OCI-M1 (cell line): ENCODE data around the gene FAM170B.

Experiments
- DNase-seq: peaks from one replicate; lab custom pipeline; 2025; lab: John Stamatoyannopoulos, UW

The FAM170B gene

GRCh38 chr10:49152037-49152436 is 18.2 kb upstream of the FAM170B start:
- no peak for DNase-seq

DNA sequence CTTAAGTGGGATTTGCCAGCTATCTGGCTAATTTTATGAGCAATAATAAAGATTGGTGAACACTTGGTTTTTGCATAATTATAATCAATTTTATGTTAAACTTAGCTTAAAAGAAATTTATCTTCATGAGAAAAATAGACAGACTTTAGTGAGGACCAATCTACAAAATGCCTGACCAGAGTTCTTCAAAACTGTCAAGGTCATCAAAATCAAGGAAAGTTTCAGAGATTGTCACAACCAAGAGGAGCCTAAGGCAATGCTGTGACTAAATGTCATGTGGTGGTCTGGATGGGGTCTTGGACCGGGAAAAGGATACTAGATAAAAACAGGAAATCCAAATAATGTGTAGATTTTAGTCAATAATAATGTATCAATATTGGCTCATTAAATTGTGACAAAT is 17.7 kb upstream of the FAM170B start:
- DNase-seq: no peak

DNA sequence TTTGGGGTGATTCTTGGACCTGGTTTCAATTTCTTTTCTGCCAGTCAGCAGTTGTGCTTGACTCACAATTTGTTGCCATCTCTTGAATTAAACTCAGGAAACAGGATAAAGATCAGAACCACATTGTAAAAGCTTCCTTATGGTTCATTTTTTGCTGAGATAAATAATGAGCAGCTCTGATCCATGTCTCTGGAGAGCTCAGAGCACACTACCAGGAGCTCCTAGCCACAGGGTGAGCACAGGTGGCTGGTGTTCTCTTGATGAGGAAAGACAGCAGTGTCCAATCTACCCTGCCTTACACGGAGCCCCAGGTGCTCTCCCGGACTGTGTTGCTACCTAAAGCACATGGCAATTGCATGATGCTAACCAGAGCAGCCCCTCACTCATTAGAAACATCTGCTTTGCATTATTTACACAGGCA is 17.2 kb upstream of the FAM170B start:
- DNase-seq: peak; percentile 8

DNA sequence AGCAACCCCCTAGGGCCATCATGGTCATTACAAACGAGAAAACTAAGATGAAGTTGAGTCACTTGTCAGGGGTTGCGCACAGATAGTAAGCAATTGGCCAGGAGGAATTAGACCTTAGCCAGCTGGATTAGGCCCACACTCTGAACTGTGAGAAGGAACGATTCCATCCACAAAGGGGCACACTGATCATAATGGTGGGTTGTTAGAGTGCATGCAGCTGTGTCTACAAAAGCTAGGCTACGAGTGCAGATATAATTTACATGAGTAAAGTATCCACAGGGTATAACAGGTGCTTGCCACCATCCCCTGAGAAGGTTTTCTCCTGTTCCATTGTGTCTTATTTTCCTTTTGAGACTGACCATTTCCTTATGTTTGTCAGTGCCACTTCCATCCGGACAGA is 16.6 kb upstream of the FAM170B start:
- no peak for DNase-seq

DNA sequence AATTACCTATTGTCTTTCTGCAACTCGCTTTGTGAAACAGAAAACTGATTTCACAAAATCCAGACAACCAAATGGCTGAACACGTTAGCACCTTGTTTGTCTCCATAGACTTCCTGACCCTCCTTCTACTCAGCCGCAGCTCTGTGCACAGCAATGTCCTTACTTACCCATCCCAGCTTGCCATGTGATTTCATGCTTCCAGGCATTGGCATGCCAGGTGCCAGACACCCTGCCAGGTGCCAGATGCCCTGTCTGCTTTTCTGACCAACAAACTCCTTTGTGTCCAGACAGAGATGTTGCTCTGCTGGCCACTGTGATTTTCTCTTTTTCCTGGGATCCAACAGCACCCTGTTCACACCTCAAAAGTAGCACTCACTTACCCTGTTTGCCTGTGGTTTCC is 16.1 kb upstream of the FAM170B start:
- DNase-seq: no peak

- no peak for DNase-seq
Measured at GRCh38 chr10:49144058-49144720, 10.4 kb upstream of the FAM170B start.

DNA sequence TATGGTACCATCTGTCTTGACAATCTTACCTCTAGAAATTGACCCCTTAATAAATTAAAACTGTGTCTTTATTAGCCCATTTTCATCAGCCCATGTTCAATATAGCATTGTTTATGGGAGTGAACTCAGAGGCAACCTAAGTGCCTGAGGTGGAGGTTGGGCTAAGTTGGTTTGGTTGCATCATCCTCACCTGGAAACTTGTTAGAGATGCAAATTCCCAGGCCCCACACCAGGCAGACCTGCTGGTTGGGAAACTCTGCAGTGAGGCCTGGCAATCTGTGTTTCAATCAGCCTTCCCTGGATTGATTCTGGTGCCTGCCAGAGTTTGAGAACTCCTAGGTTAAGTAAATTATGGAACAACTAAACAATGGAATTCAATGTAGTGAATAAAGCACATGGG is 9.4 kb upstream of the FAM170B start:
- no peak for DNase-seq

DNA sequence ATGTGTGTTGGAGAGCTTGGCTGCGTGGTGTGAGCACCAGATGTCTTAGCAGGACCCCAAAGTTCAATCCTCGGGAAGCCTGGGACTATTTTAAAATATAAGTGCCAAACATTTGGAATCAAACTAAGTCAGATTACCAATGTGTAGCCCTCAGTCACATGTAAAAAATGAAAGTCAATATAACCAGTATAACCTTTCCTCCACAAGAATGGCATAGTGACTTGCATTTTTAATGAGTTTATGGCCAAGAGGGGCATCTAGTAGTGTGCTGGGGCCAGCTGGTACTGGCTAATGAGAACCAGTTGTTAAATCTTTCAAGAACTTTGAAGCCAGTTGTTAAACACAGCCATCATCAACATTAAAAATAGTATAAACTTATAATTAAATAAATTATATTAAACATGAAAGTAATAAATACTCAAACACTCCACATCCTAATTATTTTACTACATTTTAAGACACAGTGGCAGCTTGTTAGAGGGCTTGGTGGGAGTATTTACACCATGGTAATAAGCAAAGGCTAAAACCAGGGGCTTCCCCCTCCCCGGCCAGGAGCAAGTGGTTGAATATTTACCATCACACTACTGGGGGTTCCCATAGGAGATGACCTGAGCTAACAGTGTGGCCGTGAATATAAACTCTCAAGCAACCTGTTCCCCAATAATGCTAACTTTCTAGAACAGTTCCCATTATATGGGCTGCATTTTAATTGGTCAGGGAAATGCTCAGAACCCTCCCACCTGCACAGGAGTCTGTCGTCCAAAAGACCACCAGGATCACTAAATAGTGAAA is 7.9 kb upstream of the FAM170B start:
- DNase-seq: peak; percentile 15

GRCh38 chr10:49140304-49141177 is 6.7 kb upstream of the FAM170B start:
- DNase-seq: no peak

DNA sequence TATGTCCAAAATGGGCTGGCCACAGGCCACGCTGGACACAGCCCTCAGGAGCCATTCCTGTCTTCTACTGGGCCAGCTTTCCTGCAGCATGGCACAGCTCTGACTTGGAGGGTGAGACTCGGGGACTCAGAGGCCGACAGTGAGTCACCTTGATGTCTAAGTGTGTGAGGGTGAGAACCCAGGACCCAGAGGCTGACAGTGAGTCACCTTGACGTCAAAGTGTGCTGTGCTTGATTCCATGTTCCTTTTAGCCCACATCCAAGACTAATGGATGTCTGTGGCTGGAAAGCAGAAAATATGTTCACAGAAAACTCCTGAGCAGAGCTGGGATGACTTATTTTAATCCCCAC is 6.0 kb upstream of the FAM170B start:
- DNase-seq: no peak

GRCh38 chr10:49139028-49139845 is 5.4 kb upstream of the FAM170B start:
- DNase-seq: peak; percentile 55

- DNase-seq: no peak
Measured at GRCh38 chr10:49138361-49138891, 4.6 kb upstream of the FAM170B start.

GRCh38 chr10:49136525-49136924 is 2.7 kb upstream of the FAM170B start:
- no peak for DNase-seq

DNA sequence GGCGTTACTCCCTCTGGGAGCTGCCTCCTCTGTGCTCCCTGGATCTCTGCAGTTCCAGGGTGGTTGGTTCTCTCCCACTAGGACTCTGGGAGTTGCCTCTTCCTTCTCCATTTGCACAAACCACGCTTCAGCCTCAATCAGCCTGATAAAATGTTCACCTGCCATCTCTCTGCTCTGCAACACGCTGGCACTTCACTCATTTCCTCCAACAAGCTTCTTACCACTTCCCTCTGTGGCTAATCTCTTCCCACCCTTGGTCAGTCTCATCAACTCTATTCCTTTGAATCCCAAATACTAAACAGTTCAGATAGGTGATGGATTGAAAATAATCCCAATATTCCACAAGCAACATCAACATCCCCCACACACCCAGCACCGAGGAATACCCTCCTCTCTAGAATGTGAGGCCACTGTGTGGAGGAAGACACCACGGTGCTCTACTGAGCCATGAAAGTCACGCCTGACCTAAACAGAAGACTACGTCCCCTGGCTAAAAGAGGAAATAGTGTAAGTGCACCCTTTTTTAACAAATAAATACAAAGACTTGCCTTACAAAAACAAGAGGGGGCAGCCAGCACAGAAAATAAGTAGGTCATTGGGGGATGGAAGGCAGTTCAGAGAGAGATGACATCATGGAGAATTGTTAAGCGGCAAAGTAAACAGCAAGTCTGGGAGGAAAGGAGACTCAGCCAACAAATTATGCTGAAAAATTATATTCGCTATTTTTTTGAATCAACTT is 1.9 kb upstream of the FAM170B start:
- DNase-seq: no peak

GRCh38 chr10:49134327-49134726 is 506 bp upstream of the FAM170B start:
- no peak for DNase-seq

DNA sequence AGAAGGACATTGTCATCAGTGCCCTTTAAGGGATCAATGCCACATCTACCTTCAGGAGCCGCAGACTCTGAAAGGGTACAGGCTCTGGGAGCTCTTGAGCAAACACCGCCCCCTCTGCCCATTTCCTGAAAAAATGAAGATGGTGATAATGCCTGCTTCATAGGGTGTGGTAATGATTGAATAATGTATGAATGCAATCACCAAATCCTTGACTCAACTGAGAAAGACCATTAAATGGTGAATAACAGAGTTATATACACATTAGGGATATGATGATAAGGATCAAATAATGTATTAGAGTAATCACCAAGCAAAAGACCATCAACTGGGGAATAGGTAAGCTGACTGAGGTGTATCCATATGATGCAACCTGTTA is 1.5 kb downstream of the FAM170B start:
- no peak for DNase-seq

GRCh38 chr10:49131507-49132361 is 2.1 kb downstream of the FAM170B start:
- no peak for DNase-seq

DNA sequence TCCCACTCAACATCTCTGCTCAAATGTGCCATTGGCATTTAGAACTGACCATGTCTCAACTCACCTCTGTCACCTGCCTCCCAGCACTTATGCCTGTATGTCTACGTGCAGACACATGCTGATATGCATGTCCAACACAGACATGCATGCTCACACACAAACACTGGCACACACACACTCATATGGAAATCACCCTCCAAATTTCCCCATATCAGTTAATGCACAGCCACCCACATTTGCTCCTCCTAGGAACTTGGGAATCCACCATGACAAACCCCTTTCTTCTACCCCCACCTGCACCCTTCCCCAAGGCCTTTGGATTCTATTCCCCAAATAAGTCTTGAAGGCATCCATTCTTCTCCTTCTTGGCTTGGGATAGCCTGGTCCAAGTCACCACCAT is 4.4 kb downstream of the FAM170B start:
- no peak for DNase-seq

DNA sequence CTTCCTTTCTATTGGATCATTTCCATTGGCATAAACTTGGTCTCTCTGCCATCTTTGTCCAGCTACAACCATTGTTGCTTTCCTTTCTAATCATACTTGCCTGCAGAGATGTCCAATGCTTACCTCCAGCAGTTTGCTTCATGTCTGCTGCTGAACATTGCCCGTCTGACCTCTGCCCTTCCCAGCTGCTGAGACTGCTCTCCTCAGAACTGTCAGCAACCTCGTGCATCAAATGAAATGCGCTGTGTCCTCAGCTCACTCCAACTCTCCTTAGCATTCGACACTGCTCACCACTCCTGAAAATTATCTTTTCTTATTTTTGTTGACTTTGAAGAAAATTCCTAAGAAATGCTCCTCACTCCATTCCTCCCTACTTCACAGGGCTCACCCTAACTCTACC is 5.0 kb downstream of the FAM170B start:
- DNase-seq: no peak
